22Rv1 (cell line): ENCODE measurements around the gene SLC12A7.

Experiments
- H3K27ac ChIP-seq: fragments of 450-650 bp; 2 replicates; pipeline ENCODE4 v1.5.1; 2017
- ZFX ChIP-seq: fragments of 450-650 bp; IDR thresholded peaks from 2 replicates; pipeline ENCODE4 v1.6.1; 2017; ENCODE audit warnings: antibody characterized with exemption, borderline replicate concordance
- TF ChIP-seq, protein P1 (sequence below): fragments of 450-650 bp; IDR thresholded peaks from 2 replicates; pipeline ENCODE4 v1.5.1; 2017; ENCODE audit warnings: mild to moderate bottlenecking

SLC12A7 gene

DNA sequence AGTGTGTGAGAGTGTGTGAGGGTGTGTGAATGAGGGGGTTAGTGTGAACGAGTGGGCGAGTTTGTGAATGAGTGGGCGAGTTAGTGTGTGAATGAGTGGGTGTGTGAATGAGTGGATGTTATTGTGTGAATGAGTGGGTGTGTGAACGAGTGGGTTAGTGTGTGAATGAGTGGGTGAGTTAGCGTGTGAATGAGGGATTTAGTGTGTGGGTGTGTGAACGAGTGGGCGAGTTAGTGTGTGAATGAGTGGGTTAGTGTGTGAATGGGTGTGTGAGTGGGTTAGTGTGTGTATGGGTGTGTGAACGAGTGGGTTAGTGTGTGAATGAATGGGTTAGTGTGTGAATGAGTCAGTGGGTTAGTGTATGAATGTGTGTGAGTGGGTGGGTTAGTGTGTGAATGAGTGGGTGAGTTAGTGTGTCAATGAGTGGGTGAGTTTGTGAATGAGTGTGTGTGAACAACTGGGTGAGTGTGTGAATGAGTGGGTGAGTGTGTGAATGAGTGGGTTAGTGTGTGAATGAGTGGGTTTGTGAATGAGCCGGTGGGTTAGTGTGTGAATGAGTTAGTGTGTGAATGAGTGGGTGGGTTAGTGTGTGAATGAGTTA is 65.8 kb downstream of the SLC12A7 start:
- TF ChIP-seq, protein P1, sequence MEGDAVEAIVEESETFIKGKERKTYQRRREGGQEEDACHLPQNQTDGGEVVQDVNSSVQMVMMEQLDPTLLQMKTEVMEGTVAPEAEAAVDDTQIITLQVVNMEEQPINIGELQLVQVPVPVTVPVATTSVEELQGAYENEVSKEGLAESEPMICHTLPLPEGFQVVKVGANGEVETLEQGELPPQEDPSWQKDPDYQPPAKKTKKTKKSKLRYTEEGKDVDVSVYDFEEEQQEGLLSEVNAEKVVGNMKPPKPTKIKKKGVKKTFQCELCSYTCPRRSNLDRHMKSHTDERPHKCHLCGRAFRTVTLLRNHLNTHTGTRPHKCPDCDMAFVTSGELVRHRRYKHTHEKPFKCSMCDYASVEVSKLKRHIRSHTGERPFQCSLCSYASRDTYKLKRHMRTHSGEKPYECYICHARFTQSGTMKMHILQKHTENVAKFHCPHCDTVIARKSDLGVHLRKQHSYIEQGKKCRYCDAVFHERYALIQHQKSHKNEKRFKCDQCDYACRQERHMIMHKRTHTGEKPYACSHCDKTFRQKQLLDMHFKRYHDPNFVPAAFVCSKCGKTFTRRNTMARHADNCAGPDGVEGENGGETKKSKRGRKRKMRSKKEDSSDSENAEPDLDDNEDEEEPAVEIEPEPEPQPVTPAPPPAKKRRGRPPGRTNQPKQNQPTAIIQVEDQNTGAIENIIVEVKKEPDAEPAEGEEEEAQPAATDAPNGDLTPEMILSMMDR: no peak
- TF ChIP-seq ZFX: no peak
- H3K27ac ChIP-seq: no peak overlapping the region

DNA sequence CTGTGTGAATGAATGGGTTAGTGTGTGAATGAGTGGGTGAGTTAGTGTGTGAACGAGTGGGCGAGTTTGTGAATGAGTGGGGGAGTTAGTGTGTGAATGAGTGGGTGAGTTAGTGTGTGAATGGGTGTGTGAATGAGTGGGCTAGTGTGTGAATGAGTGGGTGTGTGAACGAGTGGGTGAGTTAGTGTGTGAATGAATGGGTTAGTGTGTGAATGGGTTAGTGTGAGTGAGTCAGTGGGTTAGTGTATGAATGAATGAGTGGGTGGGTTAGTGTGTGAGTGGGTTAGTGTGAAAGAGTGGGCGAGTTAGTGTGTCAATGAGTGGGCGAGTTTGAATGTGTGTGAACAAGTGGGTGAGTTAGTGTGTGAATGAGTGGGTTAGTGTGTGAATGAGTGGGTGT is 67.7 kb downstream of the SLC12A7 start:
- TF ChIP-seq ZFX: no peak
- TF ChIP-seq, protein P1: no peak
- H3K27ac ChIP-seq: no peak overlapping the region

DNA sequence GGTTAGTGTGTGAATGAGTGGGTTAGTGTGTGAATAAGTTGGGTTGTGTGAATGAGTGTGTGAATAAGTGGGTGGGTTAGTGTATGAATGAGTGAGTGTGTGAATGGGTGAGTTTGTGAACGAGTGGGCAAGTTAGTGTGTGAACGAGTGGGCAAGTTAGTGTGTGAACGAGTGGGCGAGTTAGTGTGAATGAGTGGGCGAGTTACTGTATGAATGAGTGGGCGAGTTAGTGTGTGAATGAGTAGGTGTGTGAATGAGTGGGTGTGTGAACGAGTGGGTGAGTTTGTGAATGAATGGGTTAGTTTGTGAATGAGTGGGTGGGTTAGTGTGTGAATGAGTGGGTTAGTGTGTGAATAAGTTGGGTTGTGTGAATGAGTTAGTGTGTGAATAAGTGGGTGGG is 68.5 kb downstream of the SLC12A7 start:
- H3K27ac ChIP-seq: no peak overlapping the region
- no peak for TF ChIP-seq ZFX
- TF ChIP-seq, protein P1: no peak

DNA sequence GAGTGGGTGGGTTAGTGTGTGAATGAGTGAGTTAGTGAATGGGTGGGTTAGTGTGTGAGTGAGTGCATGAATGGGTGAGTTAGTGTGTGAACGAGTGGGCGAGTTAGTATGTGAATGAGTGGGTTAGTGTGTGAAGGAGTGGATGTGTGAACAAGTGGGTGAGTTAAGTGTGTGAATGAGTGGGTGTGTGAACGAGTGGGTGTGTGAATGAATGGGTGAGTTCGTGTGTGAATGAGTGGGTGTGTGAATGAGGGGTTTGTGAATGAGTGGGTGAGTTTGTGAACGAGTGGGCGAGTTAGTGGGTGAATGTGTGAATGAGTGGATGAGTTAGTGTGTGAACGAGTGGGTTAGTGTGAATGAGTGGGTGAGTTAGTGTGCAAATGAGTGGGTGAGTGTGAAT is 69.2 kb downstream of the SLC12A7 start:
- H3K27ac ChIP-seq: no peak overlapping the region
- TF ChIP-seq, protein P1: no peak
- TF ChIP-seq ZFX: no peak

DNA sequence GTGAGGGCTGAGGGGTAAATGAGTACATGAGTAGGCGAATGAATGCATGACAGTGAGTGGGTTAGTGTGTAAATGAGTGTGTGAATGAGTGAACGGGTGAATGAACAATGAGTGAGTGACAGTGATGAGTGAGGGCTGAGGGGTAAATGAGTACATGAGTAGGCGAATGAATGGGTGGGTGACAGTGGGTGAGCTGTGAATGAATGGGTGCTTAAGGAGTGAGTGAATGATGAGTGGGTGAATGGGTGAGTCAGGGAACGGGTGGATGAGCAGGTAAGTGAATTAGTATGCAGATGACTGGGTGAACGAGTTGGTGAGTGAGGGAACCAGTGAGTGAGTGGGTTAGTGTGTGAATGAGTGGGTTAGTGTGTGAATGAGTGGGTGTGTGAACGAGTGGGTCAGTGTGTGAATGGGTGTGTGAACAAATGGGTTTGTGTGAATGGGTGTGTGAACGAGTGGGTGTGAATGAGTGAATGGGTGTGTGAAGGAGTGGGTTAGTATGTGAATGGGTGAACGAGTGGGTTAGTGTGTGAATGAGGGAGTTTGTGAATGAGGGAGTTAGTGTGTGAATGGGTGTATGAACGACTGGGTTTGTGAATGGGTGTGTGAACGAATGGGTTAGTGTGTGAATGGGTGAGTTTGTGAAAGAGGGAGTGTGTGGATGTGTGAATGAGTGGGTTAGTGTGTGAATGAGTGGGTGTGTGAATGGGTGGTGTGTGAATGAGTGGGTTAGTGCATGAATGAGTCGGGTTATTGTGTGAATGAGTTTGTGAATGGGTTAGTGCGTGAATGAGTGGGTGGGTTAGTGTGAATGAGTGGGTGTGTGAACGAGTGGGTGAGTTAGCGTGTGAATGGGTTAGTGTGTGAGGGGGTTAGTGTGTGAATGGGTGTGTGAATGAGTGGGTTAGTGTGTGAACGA is 70.4 kb downstream of the SLC12A7 start:
- no peak overlapping the region for H3K27ac ChIP-seq

DNA sequence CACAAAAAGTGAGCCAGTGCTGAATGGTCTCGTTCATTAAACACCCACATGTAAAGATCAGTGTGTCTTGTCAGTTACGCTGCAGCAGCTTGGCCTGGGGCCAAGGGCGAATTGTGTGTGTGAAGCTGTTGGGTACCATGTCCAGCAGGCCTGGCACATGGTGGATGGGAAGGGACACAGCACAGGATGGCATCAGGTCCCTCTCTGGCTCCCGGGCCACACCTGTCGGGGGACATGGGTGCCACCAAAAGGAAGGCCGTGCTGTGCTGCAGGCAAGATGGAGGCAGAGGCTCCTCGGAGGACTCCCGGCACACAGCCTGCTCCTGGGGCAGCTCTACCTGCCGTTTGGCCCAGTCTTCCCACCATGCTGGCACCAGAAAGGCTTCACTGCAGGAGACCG is 71.3 kb downstream of the SLC12A7 start:
- TF ChIP-seq ZFX: no peak
- TF ChIP-seq, protein P1: no peak
- H3K27ac ChIP-seq: no peak overlapping the region

More for the DNA sequence above, 70.4 kb downstream of the SLC12A7 start:
- no peak for TF ChIP-seq ZFX
- TF ChIP-seq, protein P1: no peak

DNA sequence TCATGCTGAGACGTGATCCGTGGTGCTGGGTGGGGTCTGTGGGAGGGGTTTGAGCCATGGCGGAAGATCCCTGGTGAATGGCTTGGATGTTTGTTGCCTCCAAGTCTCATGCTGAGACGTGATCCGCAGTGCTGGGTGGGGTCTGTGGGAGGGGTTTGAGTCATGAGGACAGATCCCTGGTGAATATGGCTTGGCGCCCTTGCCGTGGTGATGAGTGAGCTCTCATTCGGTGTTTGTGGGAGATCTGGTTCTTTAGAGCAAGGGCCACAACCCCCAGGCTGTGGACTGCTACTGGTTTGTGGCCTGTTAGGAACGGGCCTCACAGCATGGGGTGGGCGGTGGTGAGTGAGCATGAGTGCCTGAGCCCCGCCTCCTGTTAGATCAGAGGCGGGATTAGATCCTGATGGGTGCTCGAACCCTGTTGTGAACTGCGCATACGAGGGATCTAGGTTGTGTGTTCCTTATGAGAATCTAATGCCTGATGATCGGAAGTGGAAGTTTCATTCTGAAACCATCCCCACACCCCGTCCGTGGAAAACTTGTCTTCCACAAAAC is 72.1 kb downstream of the SLC12A7 start:
- H3K27ac ChIP-seq: no peak overlapping the region
- TF ChIP-seq ZFX: no peak
- TF ChIP-seq, protein P1: no peak
